Adipocyte (in vitro differentiated cells): ENCODE data around the gene VGLL4.
"Not testable (repeated sequence)": the region's sequence is repeated elsewhere in the genome, so short reads cannot be mapped to it uniquely, and the experiment has no call there.

Experiments used
- DNase-seq: peaks from one replicate; pipeline ENCODE4 v3.0.0-alpha.2; 2015; ENCODE audit warnings: low read depth
- H3K27me3 ChIP-seq: replicated peaks from 2 replicates; pipeline ENCODE4 v1.7.0; 2013; ENCODE audit warnings: mild to moderate bottlenecking, low read length, moderate library complexity; ENCODE audit not compliant: control insufficient read depth, insufficient read depth
- H3K36me3 ChIP-seq: 2 replicates; pipeline ENCODE4 v1.7.0; 2013; ENCODE audit warnings: low read length, mild to moderate bottlenecking, moderate library complexity; ENCODE audit not compliant: control insufficient read depth, insufficient read depth, severe bottlenecking
- H3K4me1 ChIP-seq: 2 replicates; pipeline ENCODE4 v1.7.0; 2013; ENCODE audit warnings: mild to moderate bottlenecking, low read length, moderate library complexity; ENCODE audit not compliant: control insufficient read depth, insufficient read depth
- H3K4me3 ChIP-seq: 2 replicates; pipeline ENCODE4 v1.7.0; 2013; ENCODE audit warnings: mild to moderate bottlenecking, low read length, moderate library complexity
- H3K9ac ChIP-seq: 2 replicates; pipeline ENCODE4 v1.7.0; 2013; ENCODE audit warnings: mild to moderate bottlenecking, low read length, moderate library complexity
- H3K9me3 ChIP-seq: 2 replicates; pipeline ENCODE4 v1.7.0; 2013; ENCODE audit warnings: mild to moderate bottlenecking, low read length, moderate library complexity; ENCODE audit not compliant: control insufficient read depth

VGLL4 gene

GRCh38 chr3:11534793-11535101, 109.0 kb downstream of the VGLL4 start:
- Histone ChIP-seq H3K9ac (no peak overlapping the region), H3K4me1 (peaks cover 26% of the 10 kb centered on the region), H3K4me3 (no peak overlapping the region), H3K27me3 (no peaks in the 10 kb centered on the region), H3K36me3 (no peaks in the 10 kb centered on the region), H3K9me3 (no peaks in the 10 kb centered on the region)
- no peak for DNase-seq

GRCh38 chr3:11534011-11534792, 109.5 kb downstream of the VGLL4 start:
- H3K27me3 ChIP-seq, result no peaks in the 10 kb centered on the region
- H3K36me3 ChIP-seq, result no peaks in the 10 kb centered on the region
- no peaks in the 10 kb centered on the region for H3K9me3 ChIP-seq
- no peak overlapping the region for H3K4me3 ChIP-seq
- no peak for DNase-seq
- no peak overlapping the region for H3K9ac ChIP-seq
- H3K4me1 ChIP-seq, result peaks cover 28% of the 10 kb centered on the region

GRCh38 chr3:11532931-11533391, 110.8 kb downstream of the VGLL4 start:
- H3K27me3 ChIP-seq, result no peaks in the 10 kb centered on the region
- H3K9ac ChIP-seq, result no peak overlapping the region
- no peak overlapping the region for H3K4me3 ChIP-seq
- H3K9me3 ChIP-seq, result no peaks in the 10 kb centered on the region
- H3K36me3 ChIP-seq, result no peaks in the 10 kb centered on the region
- DNase-seq, result peak; percentile 76
- H3K4me1 ChIP-seq, result peaks cover 28% of the 10 kb centered on the region

- DNase-seq, result peak; percentile 88
- Histone ChIP-seq H3K9me3 (no peaks in the 10 kb centered on the region), H3K27me3 (no peaks in the 10 kb centered on the region), H3K4me3 (no peak overlapping the region), H3K4me1 (peaks cover 28% of the 10 kb centered on the region), H3K9ac (no peak overlapping the region), H3K36me3 (no peaks in the 10 kb centered on the region)
These were observed 113.5 kb downstream of the VGLL4 start for GRCh38 chr3:11530153-11530721.

GRCh38 chr3:11529281-11529680, 114.4 kb downstream of the VGLL4 start:
- H3K9ac ChIP-seq, result no peak overlapping the region
- H3K4me1 ChIP-seq, result peaks cover 28% of the 10 kb centered on the region
- no peak overlapping the region for H3K4me3 ChIP-seq
- H3K27me3 ChIP-seq, result no peaks in the 10 kb centered on the region
- H3K36me3 ChIP-seq, result no peaks in the 10 kb centered on the region
- no peak for DNase-seq
- no peaks in the 10 kb centered on the region for H3K9me3 ChIP-seq

- DNase-seq, H3K9me3 ChIP-seq, H3K9ac ChIP-seq, H3K36me3 ChIP-seq, H3K27me3 ChIP-seq, H3K4me3 ChIP-seq: not testable (repeated sequence)
- H3K4me1 ChIP-seq, result peaks cover 22% of the 10 kb centered on the region
These were observed 117.6 kb downstream of the VGLL4 start for GRCh38 chr3:11526121-11526520.

GRCh38 chr3:11523572-11524101, 120.1 kb downstream of the VGLL4 start:
- no peak overlapping the region for H3K9ac ChIP-seq

GRCh38 chr3:11522953-11523571, 120.7 kb downstream of the VGLL4 start:
- H3K27me3 ChIP-seq, result no peaks in the 10 kb centered on the region
- H3K4me3 ChIP-seq, result no peak overlapping the region
- H3K36me3 ChIP-seq, result no peaks in the 10 kb centered on the region
- H3K4me1 ChIP-seq, result peaks cover 6% of the 10 kb centered on the region
- no peak overlapping the region for H3K9ac ChIP-seq
- DNase-seq, result no peak
- no peaks in the 10 kb centered on the region for H3K9me3 ChIP-seq

More at GRCh38 chr3:11523572-11524101, 120.1 kb downstream of the VGLL4 start:
- DNase-seq, result peak; percentile 36
- H3K36me3 ChIP-seq, result no peaks in the 10 kb centered on the region
- H3K4me3 ChIP-seq, result no peak overlapping the region
- no peaks in the 10 kb centered on the region for H3K27me3 ChIP-seq
- H3K4me1 ChIP-seq, result peaks cover 6% of the 10 kb centered on the region
- H3K9me3 ChIP-seq, result no peaks in the 10 kb centered on the region

GRCh38 chr3:11522398-11522715, 121.4 kb downstream of the VGLL4 start:
- DNase-seq, result no peak
- peaks cover 6% of the 10 kb centered on the region for H3K4me1 ChIP-seq
- H3K9me3 ChIP-seq, result no peaks in the 10 kb centered on the region
- no peaks in the 10 kb centered on the region for H3K36me3 ChIP-seq
- H3K4me3 ChIP-seq, result no peak overlapping the region
- no peak overlapping the region for H3K9ac ChIP-seq
- no peaks in the 10 kb centered on the region for H3K27me3 ChIP-seq

GRCh38 chr3:11521167-11521566, 122.5 kb downstream of the VGLL4 start:
- H3K4me3 ChIP-seq, result no peak overlapping the region
- peaks cover 6% of the 10 kb centered on the region for H3K4me1 ChIP-seq
- no peaks in the 10 kb centered on the region for H3K27me3 ChIP-seq
- no peaks in the 10 kb centered on the region for H3K9me3 ChIP-seq
- no peak overlapping the region for H3K9ac ChIP-seq
- no peak for DNase-seq
- no peaks in the 10 kb centered on the region for H3K36me3 ChIP-seq

- no peak overlapping the region for H3K9ac ChIP-seq
- H3K9me3 ChIP-seq, result no peaks in the 10 kb centered on the region
- H3K27me3 ChIP-seq, result no peaks in the 10 kb centered on the region
- no peak overlapping the region for H3K4me3 ChIP-seq
- no peaks in the 10 kb centered on the region for H3K36me3 ChIP-seq
- DNase-seq, result no peak
- peaks cover 16% of the 10 kb centered on the region for H3K4me1 ChIP-seq
These were observed 126.1 kb downstream of the VGLL4 start for GRCh38 chr3:11517601-11518000.
